AG04450 (cell line): Measurements from ENCODE around the gene CFHR4. TPM values are rescaled to one million over a fixed set of nuclear protein-coding genes. Genes with fewer than 3 reads are reported as not detected.
"Not testable (repeated sequence)": the region's sequence is repeated elsewhere in the genome, so short reads cannot be mapped to it uniquely, and the experiment has no call there.

Source experiments
- CTCF ChIA-PET: fragments of 300-600, 350-600 bp; formaldehyde crosslinking; extraction: SDS; loops from one replicate; lab custom pipeline; 2022; ENCODE audit warnings: antibody characterized with exemption, inconsistent platforms; lab: Charles Lee
- POLR2A ChIA-PET: fragments of 350-600 bp; formaldehyde crosslinking; extraction: SDS; loops from one replicate; lab custom pipeline; 2021; ENCODE audit warnings: antibody characterized with exemption, inconsistent platforms; lab: Yijun Ruan, JAX
- DNase-seq: peaks from one replicate; pipeline ENCODE4 v3.0.0-alpha.2; 2011; ENCODE audit warnings: low read depth, low spot score
- H3K27ac ChIP-seq: one replicate; pipeline ENCODE4 v1.5.1; 2012; ENCODE audit warnings: low read depth, low read length, control low read depth
- H3K27me3 ChIP-seq: one replicate; pipeline ENCODE4 v1.6.0; 2012; ENCODE audit warnings: low read length; ENCODE audit not compliant: control insufficient read depth, insufficient read depth
- H3K4me3 ChIP-seq: 2 replicates; pipeline ENCODE4 v1.5.1; 2011; ENCODE audit warnings: mild to moderate bottlenecking, low read depth, low read length, control low read depth
- H3K9me3 ChIP-seq: 2 replicates; pipeline ENCODE4 v1.5.1; 2012; ENCODE audit warnings: low read length; ENCODE audit not compliant: control insufficient read depth, insufficient read depth
- CTCF ChIP-seq: IDR thresholded peaks from 2 replicates; pipeline ENCODE4 v1.5.1; 2011; ENCODE audit warnings: low read depth, low read length, control low read depth, inconsistent platforms
- polyA plus RNA-seq: library from polyadenylated mRNA; depleted of rRNA; stranded (reverse); fragments of >200 nt; gene quantifications from 2 replicates; pipeline ENCODE4 v1.2.3, GENCODE V29; 2011

The CFHR4 gene
- polyA plus RNA-seq, 1 experiment = not detected

DNA sequence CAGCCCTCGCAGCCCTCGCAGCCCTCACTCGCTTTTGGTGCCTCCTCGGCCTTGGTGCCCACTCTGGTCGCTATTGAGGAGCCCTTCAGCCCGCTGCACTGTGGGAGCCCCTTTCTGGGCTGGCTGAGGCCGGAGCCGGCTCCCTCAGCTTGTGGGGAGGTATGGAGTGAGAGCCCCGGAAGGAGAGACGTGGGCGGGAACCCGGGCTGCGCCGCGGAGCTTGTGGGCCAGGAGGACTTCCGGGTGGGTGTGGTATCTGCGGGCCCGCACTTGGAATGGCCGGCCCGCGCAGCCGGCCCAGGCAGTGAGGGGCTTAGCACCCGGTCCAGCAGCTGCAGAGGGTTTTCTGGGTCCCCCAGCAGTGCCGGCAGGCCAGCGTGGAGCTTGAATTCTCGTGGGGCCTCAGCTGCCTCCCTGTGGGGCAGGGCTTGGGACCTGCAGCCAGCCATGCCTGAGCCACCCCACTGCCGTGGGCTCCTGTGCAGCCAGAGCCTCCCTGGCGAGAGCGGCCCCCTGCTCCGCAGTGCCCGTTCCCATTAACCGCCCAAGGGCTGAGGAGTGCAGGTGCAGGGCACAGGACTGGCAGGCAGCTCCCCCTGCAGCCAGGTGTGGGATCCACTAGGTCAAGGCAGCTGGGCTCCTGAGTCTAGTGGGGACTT, 45.8 kb downstream of the CFHR4 start:
- H3K27me3 ChIP-seq = no peaks in the 10 kb centered on the region
- CTCF ChIA-PET = no interaction called here
- no peak overlapping the region for H3K27ac ChIP-seq
- no peak for TF ChIP-seq CTCF
- peaks cover 7% of the 10 kb centered on the region; the same call in 1 of the 2 replicates for H3K9me3 ChIP-seq
- DNase-seq = no peak
- no peak overlapping the region for H3K4me3 ChIP-seq
- POLR2A ChIA-PET = no interaction called here

DNA sequence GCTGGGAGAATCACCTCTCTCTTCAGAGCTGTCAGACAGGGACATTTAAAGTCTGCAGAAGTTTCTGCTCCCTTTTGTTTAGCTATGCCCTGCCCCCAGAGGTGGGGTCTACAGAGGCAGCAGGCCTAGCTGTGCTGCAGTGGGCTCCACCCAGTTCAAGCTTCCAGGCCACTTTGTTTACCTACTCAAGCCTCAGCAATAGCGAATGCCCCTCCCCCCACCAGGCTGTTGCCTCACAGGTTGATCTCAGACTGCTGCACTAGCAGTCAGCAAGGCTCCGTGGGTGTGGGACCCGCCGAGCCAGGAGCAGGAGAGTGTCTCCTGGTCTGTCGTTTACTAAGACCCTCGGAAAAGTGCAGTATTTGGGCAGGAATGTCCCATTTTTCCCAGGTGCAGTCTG, 53.6 kb downstream of the CFHR4 start:
- H3K27ac ChIP-seq, DNase-seq, POLR2A ChIA-PET, CTCF ChIA-PET, H3K4me3 ChIP-seq, H3K9me3 ChIP-seq, H3K27me3 ChIP-seq: not testable (repeated sequence)

GRCh38 chr1:196943568-196943967, 55.7 kb downstream of the CFHR4 start, which contains the start of gene CFHR2:
Gene CFHR2, plus strand, starts transcription at chr1:196943738. Its CDS starts 143 bp downstream, at chr1:196943881.
- POLR2A ChIA-PET, H3K27ac ChIP-seq, CTCF ChIA-PET, DNase-seq, H3K9me3 ChIP-seq, H3K27me3 ChIP-seq, H3K4me3 ChIP-seq: not testable (repeated sequence)

DNA sequence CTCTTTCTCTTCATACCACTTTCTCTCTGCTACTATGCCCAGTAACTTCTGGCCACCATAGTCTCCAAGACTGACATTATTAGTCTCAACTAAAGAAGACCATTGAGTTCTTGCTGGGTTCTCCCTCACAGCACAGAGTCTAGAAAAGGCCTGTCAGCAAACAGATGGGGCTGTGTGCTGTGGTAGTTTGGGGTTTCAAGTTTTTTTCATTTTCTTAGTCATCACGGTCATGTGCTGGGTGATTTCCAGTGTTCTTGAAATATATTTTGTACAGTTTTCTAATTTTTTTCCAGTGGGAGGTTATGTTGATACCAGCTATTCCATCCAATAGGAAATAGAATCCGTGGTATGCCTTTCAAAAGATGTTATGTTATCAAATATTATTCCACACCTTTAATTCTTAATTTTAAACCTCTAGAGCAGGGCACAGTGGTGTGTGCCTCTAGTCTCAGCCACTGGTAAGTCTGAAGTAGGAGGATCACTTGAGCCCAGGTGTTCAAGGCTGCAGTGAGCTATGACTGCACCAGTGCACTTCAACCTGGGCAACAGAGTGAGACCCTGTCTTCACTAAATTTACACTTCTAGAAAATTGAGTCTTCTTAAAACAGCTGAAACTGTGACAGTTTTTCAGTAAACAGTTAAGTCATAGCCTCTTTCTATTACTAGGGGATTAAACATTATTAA, 64.0 kb downstream of the CFHR4 start:
- TF ChIP-seq CTCF = no peak
- CTCF ChIA-PET = interaction anchor here (1.1 kb wide), 1 partner anchor 227 kb away, joined by 4 read pairs; no protein-coding TSS in a partner anchor
- Histone ChIP-seq H3K27ac (no peak overlapping the region), H3K27me3 (no peaks in the 10 kb centered on the region), H3K4me3 (no peak overlapping the region), H3K9me3 (no peaks in the 10 kb centered on the region)
- no peak for DNase-seq
- POLR2A ChIA-PET = no interaction called here

DNA sequence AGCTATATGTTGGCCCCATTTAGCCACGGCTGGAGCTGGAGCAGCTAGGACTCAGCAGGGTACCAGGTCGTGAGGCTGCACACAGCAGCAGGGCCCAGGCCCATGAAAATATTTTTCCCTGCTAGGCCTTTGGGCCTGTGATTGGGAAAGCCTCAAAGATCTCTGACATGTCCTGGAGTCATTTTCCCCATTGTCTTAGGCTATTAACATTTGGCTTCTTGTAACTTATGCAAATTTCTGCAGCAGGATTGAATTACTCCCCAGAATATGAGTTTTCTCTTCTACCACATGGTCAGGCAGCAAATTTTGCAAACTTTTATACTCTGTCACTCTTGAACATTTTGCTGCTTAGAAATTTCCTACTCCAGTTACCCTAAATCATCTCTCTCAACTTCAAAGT, 66.9 kb downstream of the CFHR4 start:
- DNase-seq = no peak
- ChIA-PET POLR2A (no interaction called here), CTCF (no interaction called here)
- Histone ChIP-seq H3K4me3 (no peak overlapping the region), H3K9me3 (no peaks in the 10 kb centered on the region), H3K27me3 (no peaks in the 10 kb centered on the region), H3K27ac (no peak overlapping the region)
- no peak for TF ChIP-seq CTCF

DNA sequence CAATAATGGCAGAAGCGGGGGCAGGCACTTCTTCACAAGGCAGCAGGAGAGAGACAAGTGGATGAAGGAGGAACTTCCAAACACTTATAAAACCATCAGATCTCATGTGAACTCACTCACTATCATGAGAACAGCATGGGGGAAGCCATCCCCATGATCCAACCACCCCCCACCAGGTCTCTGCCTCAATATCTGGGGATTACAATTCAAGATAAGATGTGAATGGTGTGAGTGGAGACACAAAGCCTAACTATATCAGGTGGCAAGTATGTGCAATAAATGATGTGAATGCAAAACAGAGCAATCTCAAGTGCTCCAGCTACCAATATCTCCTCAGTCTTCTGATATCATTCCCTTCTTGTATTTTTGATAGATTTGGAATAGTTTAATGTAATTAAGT, 68.1 kb downstream of the CFHR4 start:
- CTCF ChIA-PET = no interaction called here
- Histone ChIP-seq H3K4me3 (no peak overlapping the region), H3K27ac (no peak overlapping the region), H3K9me3 (no peaks in the 10 kb centered on the region), H3K27me3 (no peaks in the 10 kb centered on the region)
- TF ChIP-seq CTCF = no peak
- POLR2A ChIA-PET = no interaction called here
- no peak for DNase-seq
